Measurements from ENCODE around the gene TFDP2.

Gene TFDP2

GRCh38 chr3:142112601-142113000, 36.7 kb downstream of the TFDP2 start:
- no peaks in the 10 kb centered on the region for H3K9me3 ChIP-seq (ENCODE audit: control insufficient read depth, insufficient read depth, low read length)
- H3K4me3 ChIP-seq (ENCODE audit: low read length) = no peak overlapping the region
- peaks cover 40% of the 10 kb centered on the region for H3K4me1 ChIP-seq (ENCODE audit: control insufficient read depth, low read length)
- no peaks in the 10 kb centered on the region for H3K36me3 ChIP-seq (ENCODE audit: control insufficient read depth, low read length)
- peaks cover 5% of the 10 kb centered on the region; the same call in 1 of the 2 replicates for H3F3A ChIP-seq (ENCODE audit: control insufficient read depth, insufficient read depth)
- no peak overlapping the region for H3K27ac ChIP-seq (ENCODE audit: low read depth, low read length)
- no peak overlapping the region for H3K4me2 ChIP-seq (ENCODE audit: low read length)
- H3K9me2 ChIP-seq (replicated peaks; ENCODE audit: control insufficient read depth, low read length) = no peaks in the 10 kb centered on the region
- H4K20me1 ChIP-seq (ENCODE audit: control insufficient read depth, insufficient read depth, low read depth, low read length) = no peaks in the 10 kb centered on the region
- no peak for TF ChIP-seq EZH2phosphoT487 (IDR thresholded peaks at IDR 0.05; ENCODE audit: borderline replicate concordance, low read length)
- TF ChIP-seq, protein P1, sequence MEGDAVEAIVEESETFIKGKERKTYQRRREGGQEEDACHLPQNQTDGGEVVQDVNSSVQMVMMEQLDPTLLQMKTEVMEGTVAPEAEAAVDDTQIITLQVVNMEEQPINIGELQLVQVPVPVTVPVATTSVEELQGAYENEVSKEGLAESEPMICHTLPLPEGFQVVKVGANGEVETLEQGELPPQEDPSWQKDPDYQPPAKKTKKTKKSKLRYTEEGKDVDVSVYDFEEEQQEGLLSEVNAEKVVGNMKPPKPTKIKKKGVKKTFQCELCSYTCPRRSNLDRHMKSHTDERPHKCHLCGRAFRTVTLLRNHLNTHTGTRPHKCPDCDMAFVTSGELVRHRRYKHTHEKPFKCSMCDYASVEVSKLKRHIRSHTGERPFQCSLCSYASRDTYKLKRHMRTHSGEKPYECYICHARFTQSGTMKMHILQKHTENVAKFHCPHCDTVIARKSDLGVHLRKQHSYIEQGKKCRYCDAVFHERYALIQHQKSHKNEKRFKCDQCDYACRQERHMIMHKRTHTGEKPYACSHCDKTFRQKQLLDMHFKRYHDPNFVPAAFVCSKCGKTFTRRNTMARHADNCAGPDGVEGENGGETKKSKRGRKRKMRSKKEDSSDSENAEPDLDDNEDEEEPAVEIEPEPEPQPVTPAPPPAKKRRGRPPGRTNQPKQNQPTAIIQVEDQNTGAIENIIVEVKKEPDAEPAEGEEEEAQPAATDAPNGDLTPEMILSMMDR (IDR thresholded peaks at IDR 0.05; ENCODE audit: low read depth, low read length, poor library complexity, severe bottlenecking) = no peak
- no peaks in the 10 kb centered on the region for H3K27me3 ChIP-seq (ENCODE audit: control insufficient read depth, low read length)
- H3K79me2 ChIP-seq (ENCODE audit: control insufficient read depth, low read length) = peaks cover 55% of the 10 kb centered on the region

GRCh38 chr3:142106548-142106947, 42.8 kb downstream of the TFDP2 start:
- Histone ChIP-seq H3K79me2 (ENCODE audit: control insufficient read depth, low read length) (peaks cover 58% of the 10 kb centered on the region), H4K20me1 (ENCODE audit: control insufficient read depth, insufficient read depth, low read depth, low read length) (no peaks in the 10 kb centered on the region), H3K4me3 (ENCODE audit: low read length) (peak overlapping the region; percentile 33), H3K9me2 (replicated peaks; ENCODE audit: control insufficient read depth, low read length) (no peaks in the 10 kb centered on the region), H3K4me2 (ENCODE audit: low read length) (peak overlapping the region; percentile 57), H3K27me3 (ENCODE audit: control insufficient read depth, low read length) (no peaks in the 10 kb centered on the region), H3K36me3 (ENCODE audit: control insufficient read depth, low read length) (peaks cover 5% of the 10 kb centered on the region; the same call in 1 of the 2 replicates), H3K9me3 (ENCODE audit: control insufficient read depth, insufficient read depth, low read length) (no peaks in the 10 kb centered on the region), H3K27ac (ENCODE audit: low read depth, low read length) (peak overlapping the region; percentile 41), H3K4me1 (ENCODE audit: control insufficient read depth, low read length) (peaks cover 58% of the 10 kb centered on the region), H3F3A (ENCODE audit: control insufficient read depth, insufficient read depth) (peaks cover 7% of the 10 kb centered on the region; the same call in 1 of the 2 replicates)
- TF ChIP-seq EZH2phosphoT487 (IDR thresholded peaks at IDR 0.05; ENCODE audit: borderline replicate concordance, low read length) = no peak
- TF ChIP-seq, protein P1 (IDR thresholded peaks at IDR 0.05; ENCODE audit: low read depth, low read length, poor library complexity, severe bottlenecking) = no peak

DNA sequence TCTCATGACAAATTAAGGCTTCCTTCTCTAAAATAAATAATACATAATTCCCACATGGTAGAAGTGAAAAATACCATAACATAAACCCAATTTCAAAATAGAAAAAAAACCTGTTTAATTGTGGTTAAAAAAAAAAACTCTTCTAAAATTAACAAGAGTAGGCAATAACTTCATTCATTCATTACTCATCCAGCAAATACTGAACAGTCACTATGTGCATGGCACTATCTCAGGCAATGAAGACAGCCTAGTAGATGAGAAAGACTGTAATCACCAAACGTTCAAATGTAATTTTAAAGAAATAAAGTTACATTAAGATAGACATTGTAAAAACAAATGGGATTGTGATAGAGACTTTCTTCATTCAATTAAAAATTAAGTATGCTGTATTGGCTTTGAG, 43.4 kb downstream of the TFDP2 start:
- Histone ChIP-seq H3K27me3 (ENCODE audit: control insufficient read depth, low read length) (no peaks in the 10 kb centered on the region), H3K4me2 (ENCODE audit: low read length) (peak overlapping the region; percentile 57), H3K27ac (ENCODE audit: low read depth, low read length) (peak overlapping the region; percentile 41; the same call in 1 of the 2 replicates), H4K20me1 (ENCODE audit: control insufficient read depth, insufficient read depth, low read depth, low read length) (no peaks in the 10 kb centered on the region), H3K4me1 (ENCODE audit: control insufficient read depth, low read length) (peaks cover 63% of the 10 kb centered on the region), H3K79me2 (ENCODE audit: control insufficient read depth, low read length) (peaks cover 56% of the 10 kb centered on the region), H3K9me2 (replicated peaks; ENCODE audit: control insufficient read depth, low read length) (no peaks in the 10 kb centered on the region), H3K4me3 (ENCODE audit: low read length) (no peak overlapping the region), H3F3A (ENCODE audit: control insufficient read depth, insufficient read depth) (peaks cover 7% of the 10 kb centered on the region; the same call in 1 of the 2 replicates), H3K36me3 (ENCODE audit: control insufficient read depth, low read length) (peaks cover 5% of the 10 kb centered on the region; the same call in 1 of the 2 replicates), H3K9me3 (ENCODE audit: control insufficient read depth, insufficient read depth, low read length) (no peaks in the 10 kb centered on the region)
- TF ChIP-seq, protein P1 (IDR thresholded peaks at IDR 0.05; ENCODE audit: low read depth, low read length, poor library complexity, severe bottlenecking) = no peak
- TF ChIP-seq EZH2phosphoT487 (IDR thresholded peaks at IDR 0.05; ENCODE audit: borderline replicate concordance, low read length) = no peak

Measured in DOHH2 (cell line).